ENCODE measurements around the gene SPEG. TPM values are rescaled to one million over a fixed set of nuclear protein-coding genes. Genes with fewer than 3 reads are reported as not detected.

The SPEG gene
- total and polyA plus RNA-seq, 7 donors: 6.0 to 321 (median 123) TPM

DNA sequence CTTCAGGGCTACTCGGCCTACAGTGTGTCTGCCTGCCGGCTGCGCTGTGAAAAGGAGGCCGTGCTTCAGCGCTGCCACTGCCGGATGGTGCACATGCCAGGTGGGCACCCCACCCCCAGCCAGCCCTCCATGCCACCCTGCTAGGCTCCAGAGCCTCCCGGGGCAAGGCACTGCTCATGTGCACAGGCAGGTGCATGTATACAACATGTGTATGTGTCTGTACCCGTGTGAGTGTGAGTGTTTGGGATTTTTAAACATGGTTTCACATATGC is 97.7 kb downstream of the SPEG start:
- no peaks in the 10 kb centered on the region for H3K27me3 ChIP-seq

GRCh38 chr2:219533930-219534661 is 99.5 kb downstream of the SPEG start:
- intact Hi-C loops (cut with DNase I): no loop called here
- Histone ChIP-seq H3K4me1 (peaks cover 0 to 19% (median 9%) of the 10 kb centered on the region in 4 donors), H3K9me3 (no peaks in the 10 kb centered on the region), H3K27me3 (no peaks in the 10 kb centered on the region), H3K36me3 (peaks cover 0 to 5% (median under 1%) of the 10 kb centered on the region in 4 donors), H3K27ac (no peak overlapping the region), H3K4me3 (no peak overlapping the region)
- no peak for TF ChIP-seq POLR2A (IDR thresholded peaks at IDR 0.05)
- TF ChIP-seq, protein P1, sequence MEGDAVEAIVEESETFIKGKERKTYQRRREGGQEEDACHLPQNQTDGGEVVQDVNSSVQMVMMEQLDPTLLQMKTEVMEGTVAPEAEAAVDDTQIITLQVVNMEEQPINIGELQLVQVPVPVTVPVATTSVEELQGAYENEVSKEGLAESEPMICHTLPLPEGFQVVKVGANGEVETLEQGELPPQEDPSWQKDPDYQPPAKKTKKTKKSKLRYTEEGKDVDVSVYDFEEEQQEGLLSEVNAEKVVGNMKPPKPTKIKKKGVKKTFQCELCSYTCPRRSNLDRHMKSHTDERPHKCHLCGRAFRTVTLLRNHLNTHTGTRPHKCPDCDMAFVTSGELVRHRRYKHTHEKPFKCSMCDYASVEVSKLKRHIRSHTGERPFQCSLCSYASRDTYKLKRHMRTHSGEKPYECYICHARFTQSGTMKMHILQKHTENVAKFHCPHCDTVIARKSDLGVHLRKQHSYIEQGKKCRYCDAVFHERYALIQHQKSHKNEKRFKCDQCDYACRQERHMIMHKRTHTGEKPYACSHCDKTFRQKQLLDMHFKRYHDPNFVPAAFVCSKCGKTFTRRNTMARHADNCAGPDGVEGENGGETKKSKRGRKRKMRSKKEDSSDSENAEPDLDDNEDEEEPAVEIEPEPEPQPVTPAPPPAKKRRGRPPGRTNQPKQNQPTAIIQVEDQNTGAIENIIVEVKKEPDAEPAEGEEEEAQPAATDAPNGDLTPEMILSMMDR (IDR thresholded peaks at IDR 0.05): no peak
- no peak for TF ChIP-seq EP300 (IDR thresholded peaks at IDR 0.05)
- no peak for TF ChIP-seq POLR2AphosphoS5 (IDR thresholded peaks at IDR 0.05)
- 73 to 88% methylated on average over 6 of the region's 6 CpGs for WGBS, 2 donors
- DNase-seq: no peak

More for the DNA sequence above, 97.7 kb downstream of the SPEG start:
- H3K27ac ChIP-seq: no peak overlapping the region
- no peak for DNase-seq
- intact Hi-C loops (cut with DNase I): no loop called here
- TF ChIP-seq POLR2A (IDR thresholded peaks at IDR 0.05) (no peak), EP300 (IDR thresholded peaks at IDR 0.05) (no peak), POLR2AphosphoS5 (IDR thresholded peaks at IDR 0.05) (no peak)
- TF ChIP-seq, protein P1 (IDR thresholded peaks at IDR 0.05): no peak
- peaks cover 0 to 9% (median 3%) of the 10 kb centered on the region in 4 donors for H3K4me1 ChIP-seq
- WGBS, 2 donors: 68 to 79% methylated on average over 8 of the region's 8 CpGs
- H3K36me3 ChIP-seq: no peaks in the 10 kb centered on the region
- no peak overlapping the region for H3K4me3 ChIP-seq
- no peaks in the 10 kb centered on the region for H3K9me3 ChIP-seq

GRCh38 chr2:219536425-219536824 is 101.8 kb downstream of the SPEG start:
- peaks cover 6 to 29% (median 15%) of the 10 kb centered on the region in 4 donors for H3K36me3 ChIP-seq
- WGBS, 2 donors: 90 to 91% methylated on average over 16 of the region's 16 CpGs
- DNase-seq: no peak
- H3K27ac ChIP-seq: no peak overlapping the region
- no peaks in the 10 kb centered on the region for H3K27me3 ChIP-seq
- intact Hi-C loops (cut with DNase I): no loop called here
- H3K4me1 ChIP-seq: peaks cover 0 to 11% (median 7%) of the 10 kb centered on the region in 4 donors
- TF ChIP-seq EP300 (IDR thresholded peaks at IDR 0.05): no peak
- TF ChIP-seq POLR2A (IDR thresholded peaks at IDR 0.05): no peak
- no peak for TF ChIP-seq POLR2AphosphoS5 (IDR thresholded peaks at IDR 0.05)
- TF ChIP-seq, protein P1 (IDR thresholded peaks at IDR 0.05): no peak
- no peaks in the 10 kb centered on the region for H3K9me3 ChIP-seq
- no peak overlapping the region for H3K4me3 ChIP-seq

DNA sequence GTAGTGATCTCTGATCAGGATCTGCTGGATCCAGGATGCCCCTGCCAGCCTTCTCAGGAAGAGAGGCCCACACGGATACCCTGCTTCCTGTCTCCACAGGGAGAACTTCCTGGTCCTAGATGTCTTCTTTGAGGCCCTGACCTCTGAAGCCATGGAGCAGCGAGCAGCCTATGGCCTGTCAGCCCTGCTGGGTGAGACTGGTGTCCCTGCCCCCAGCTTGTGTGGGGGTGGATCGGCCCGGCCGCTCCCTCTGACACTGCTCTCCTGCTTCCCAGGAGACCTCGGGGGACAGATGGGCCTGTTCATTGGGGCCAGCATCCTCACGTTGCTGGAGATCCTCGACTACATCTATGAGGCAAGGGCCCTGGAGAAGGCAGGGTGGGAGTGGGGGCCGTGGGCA is 102.3 kb downstream of the SPEG start:
- no peak for TF ChIP-seq EP300 (IDR thresholded peaks at IDR 0.05)
- Histone ChIP-seq H3K9me3 (no peaks in the 10 kb centered on the region), H3K27me3 (no peaks in the 10 kb centered on the region), H3K4me1 (peaks cover 0 to 17% (median 13%) of the 10 kb centered on the region in 4 donors), H3K4me3 (no peak overlapping the region), H3K27ac (no peak overlapping the region), H3K36me3 (peaks cover 6 to 30% (median 15%) of the 10 kb centered on the region in 4 donors)
- intact Hi-C loops (cut with DNase I): no loop called here
- no peak for DNase-seq
- WGBS, 2 donors: 70 to 78% methylated on average over 9 of the region's 9 CpGs

GRCh38 chr2:219537657-219538488 is 103.2 kb downstream of the SPEG start:
- H3K9me3 ChIP-seq: no peaks in the 10 kb centered on the region
- DNase-seq: no peak
- H3K4me1 ChIP-seq: peaks cover 0 to 26% (median 22%) of the 10 kb centered on the region in 4 donors
- intact Hi-C loops (cut with DNase I): no loop called here
- H3K36me3 ChIP-seq: peaks cover 6 to 30% (median 15%) of the 10 kb centered on the region in 4 donors
- WGBS, 2 donors: 34 to 55% methylated on average over 14 of the region's 15 CpGs
- no peak for TF ChIP-seq POLR2A (IDR thresholded peaks at IDR 0.05)
- TF ChIP-seq, protein P1 (IDR thresholded peaks at IDR 0.05): no peak
- TF ChIP-seq POLR2AphosphoS5 (IDR thresholded peaks at IDR 0.05): no peak
- no peak for TF ChIP-seq EP300 (IDR thresholded peaks at IDR 0.05)
- H3K27me3 ChIP-seq: no peaks in the 10 kb centered on the region
- H3K4me3 ChIP-seq: no peak overlapping the region
- H3K27ac ChIP-seq: no peak overlapping the region

All from sigmoid colon (tissue), 7 donors.